Globus pallidus (tissue), 1 donor: ENCODE results near the gene KCNIP1.

Source experiments
- DNase-seq: peaks from one replicate; pipeline ENCODE4 v3.0.0-alpha.2; 2015; ENCODE audit warnings: low spot score

KCNIP1 gene

DNA sequence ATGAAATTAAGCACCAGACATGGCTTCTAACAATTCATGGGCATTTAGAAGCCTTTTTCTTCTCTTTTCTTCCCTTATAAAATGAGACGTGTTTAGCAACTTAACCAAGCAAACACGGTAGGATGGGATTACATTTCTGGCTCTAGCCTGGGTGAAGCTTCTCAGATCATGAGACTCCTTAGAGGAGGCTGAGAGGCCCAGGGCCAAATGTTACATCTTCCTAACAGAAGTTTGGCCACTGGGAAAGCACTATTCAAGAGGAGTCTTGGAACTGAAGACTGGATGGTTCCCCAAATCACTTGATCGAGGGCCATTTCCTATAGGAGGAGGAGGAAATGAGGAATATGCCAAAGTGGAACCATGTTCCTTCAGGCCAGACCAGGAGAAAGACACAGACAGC lies 281.6 kb downstream of the KCNIP1 start:
- no peak for DNase-seq
